HepG2 (cell line): Measurements from ENCODE around the gene SPAG6.

Source experiments
- CHD4 ChIP-seq: fragments of 200-600 bp; sonication (generic); IDR thresholded peaks from 2 replicates; pipeline ENCODE4 v1.7.0; 2017; ENCODE audit warnings: mild to moderate bottlenecking, low read length, borderline replicate concordance
- GABPA ChIP-seq, 2 experiments: IDR thresholded peaks; 2 replicates each; pipeline ENCODE4 v1.6.1; 2011 to 2016; ENCODE audit warnings: low read depth in 2 of 2, low read length in 1 of 2, missing biosample characterization in 1 of 2, missing genetic modification characterization in 1 of 2
- TP53 ChIP-seq: sonication (generic); formaldehyde crosslinking; conservative IDR thresholded peaks from 2 replicates; pipeline ENCODE4 v1.4.0; 2020; ENCODE audit warnings: missing genetic modification reagents
- ZNF430 ChIP-seq: sonication (generic); formaldehyde crosslinking; IDR thresholded peaks from 2 replicates; pipeline ENCODE4 v1.9.0; 2021; ENCODE audit warnings: mild to moderate bottlenecking, missing genetic modification reagents
- TF ChIP-seq, protein P1 (sequence below): IDR thresholded peaks from 2 replicates; pipeline ENCODE4 v1.6.1; 2012; ENCODE audit warnings: inconsistent platforms
- TF ChIP-seq, protein P2 (sequence below): sonication (generic); formaldehyde crosslinking; IDR thresholded peaks from 2 replicates; pipeline ENCODE4 v1.4.0; 2020; ENCODE audit warnings: missing genetic modification reagents, borderline replicate concordance
- TF ChIP-seq, protein P3 (sequence below): sonication (generic); formaldehyde crosslinking; IDR thresholded peaks from 2 replicates; pipeline ENCODE4 v1.8.1; 2022; ENCODE audit warnings: mild to moderate bottlenecking, missing genetic modification reagents

DNA sequence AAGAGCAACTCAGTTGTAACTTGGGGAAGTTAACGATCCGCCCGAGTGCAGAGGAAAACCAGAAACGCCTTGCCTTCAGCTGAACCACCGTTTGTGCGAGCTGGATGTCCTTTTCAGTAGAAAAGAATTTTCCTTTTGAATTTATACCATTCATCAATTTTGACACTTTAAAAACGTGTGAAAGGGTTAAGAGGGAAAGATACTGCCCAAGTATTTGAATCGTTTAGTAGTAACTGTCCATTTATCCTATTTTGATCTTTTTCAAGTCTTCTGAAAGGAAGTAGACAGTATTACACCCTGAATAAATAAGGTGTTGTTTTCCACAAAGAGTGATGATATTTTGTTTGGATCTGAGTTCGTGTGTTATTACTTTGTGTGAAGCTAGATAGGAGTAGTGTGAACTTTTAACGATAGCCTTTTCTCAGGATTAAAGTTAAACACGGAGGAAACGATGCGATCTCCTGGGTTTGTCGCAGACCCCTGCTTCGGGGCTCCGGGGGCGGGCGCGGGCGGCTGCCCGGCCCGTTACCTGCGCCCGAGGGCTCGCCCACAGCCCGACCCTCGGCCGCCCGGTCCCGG, 25.2 kb upstream of the SPAG6 start:
- TF ChIP-seq, protein P1, sequence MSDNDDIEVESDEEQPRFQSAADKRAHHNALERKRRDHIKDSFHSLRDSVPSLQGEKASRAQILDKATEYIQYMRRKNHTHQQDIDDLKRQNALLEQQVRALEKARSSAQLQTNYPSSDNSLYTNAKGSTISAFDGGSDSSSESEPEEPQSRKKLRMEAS = no peak
- TF ChIP-seq, protein P2, sequence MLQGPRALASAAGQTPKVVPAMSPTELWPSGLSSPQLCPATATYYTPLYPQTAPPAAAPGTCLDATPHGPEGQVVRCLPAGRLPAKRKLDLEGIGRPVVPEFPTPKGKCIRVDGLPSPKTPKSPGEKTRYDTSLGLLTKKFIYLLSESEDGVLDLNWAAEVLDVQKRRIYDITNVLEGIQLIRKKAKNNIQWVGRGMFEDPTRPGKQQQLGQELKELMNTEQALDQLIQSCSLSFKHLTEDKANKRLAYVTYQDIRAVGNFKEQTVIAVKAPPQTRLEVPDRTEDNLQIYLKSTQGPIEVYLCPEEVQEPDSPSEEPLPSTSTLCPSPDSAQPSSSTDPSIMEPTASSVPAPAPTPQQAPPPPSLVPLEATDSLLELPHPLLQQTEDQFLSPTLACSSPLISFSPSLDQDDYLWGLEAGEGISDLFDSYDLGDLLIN (CRISPR knock-in tag) = no peak
- TF ChIP-seq, protein P3, sequence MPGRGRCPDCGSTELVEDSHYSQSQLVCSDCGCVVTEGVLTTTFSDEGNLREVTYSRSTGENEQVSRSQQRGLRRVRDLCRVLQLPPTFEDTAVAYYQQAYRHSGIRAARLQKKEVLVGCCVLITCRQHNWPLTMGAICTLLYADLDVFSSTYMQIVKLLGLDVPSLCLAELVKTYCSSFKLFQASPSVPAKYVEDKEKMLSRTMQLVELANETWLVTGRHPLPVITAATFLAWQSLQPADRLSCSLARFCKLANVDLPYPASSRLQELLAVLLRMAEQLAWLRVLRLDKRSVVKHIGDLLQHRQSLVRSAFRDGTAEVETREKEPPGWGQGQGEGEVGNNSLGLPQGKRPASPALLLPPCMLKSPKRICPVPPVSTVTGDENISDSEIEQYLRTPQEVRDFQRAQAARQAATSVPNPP (CRISPR knock-in tag) = no peak
- TF ChIP-seq CHD4 (no peak), ZNF430 (CRISPR knock-in tag) (no peak), TP53 (no peak), GABPA (IDR thresholded peaks at IDR 0.05; ENCODE audit: low read depth, low read length) (no peak), GABPA (CRISPR knock-in tag; IDR thresholded peaks at IDR 0.05; ENCODE audit: low read depth) (no peak)
